Adrenal gland (tissue), 5 donors: ENCODE measurements around the gene CTU1.

ENCODE experiments used
- POLR2A ChIP-seq, 2 donors: fragments of 450-650 bp; IDR thresholded peaks; one replicate each; pipeline ENCODE4 v1.6.1; 2017; ENCODE audit warnings: antibody characterized with exemption in 2 of 2, mild to moderate bottlenecking in 2 of 2, moderate library complexity in 1 of 2
- TF ChIP-seq, protein P1 (sequence below), 6 experiments: fragments of 450-650 bp in 4 of 6; fragments of 200-600 bp in 2 of 6; sonication (generic) in 1 of 6; IDR thresholded peaks; 1 replicate in 5 of 6; 2 replicates in 1 of 6; pipeline versions ENCODE4 v1.5.1 to v1.8.0; 2016 to 2021; ENCODE audit warnings: antibody characterized with exemption in 6 of 6, mild to moderate bottlenecking in 2 of 6, moderate library complexity in 1 of 6
- donor health status: DM: no; HTN: no; CAD: no.

DNA sequence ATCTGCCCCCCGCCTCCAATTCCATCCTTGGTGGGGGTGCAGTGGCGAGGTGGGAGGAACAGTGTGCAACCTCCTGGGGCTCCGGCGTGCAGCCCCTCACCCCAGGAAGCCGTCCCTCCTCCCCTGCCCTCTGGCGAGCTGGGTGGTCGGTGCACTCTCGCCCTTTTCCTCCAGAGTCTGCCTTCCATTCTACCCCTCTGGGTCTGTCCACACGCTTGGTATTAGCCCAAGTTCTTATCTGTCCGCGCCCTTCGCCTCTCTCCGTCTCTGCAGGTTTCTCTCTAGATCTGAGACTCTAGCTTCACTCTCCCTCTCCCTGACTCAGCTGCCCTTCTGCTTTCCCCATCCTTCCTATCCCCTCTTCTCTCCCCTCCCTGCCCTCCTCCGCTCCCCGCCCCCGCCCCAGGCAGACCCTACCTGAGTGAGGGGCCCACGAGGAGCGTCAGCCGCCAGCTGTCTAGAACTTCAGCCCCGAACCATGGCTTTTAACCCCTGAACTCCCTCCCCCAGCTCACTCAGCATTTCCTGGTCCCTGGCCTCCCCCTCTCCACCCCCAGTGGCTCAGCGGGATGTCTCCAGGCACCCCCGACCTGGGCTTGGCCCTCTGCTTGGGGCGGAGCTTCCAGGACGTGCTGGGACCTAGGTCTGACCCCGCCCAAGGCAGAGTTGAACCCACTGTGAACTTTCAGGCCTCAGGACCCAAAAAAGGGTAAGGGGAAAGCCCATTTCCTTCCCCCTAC, 42.8 kb downstream of the CTU1 start:
- no peak for TF ChIP-seq POLR2A (IDR thresholded peaks at IDR 0.05)
- TF ChIP-seq, protein P1, sequence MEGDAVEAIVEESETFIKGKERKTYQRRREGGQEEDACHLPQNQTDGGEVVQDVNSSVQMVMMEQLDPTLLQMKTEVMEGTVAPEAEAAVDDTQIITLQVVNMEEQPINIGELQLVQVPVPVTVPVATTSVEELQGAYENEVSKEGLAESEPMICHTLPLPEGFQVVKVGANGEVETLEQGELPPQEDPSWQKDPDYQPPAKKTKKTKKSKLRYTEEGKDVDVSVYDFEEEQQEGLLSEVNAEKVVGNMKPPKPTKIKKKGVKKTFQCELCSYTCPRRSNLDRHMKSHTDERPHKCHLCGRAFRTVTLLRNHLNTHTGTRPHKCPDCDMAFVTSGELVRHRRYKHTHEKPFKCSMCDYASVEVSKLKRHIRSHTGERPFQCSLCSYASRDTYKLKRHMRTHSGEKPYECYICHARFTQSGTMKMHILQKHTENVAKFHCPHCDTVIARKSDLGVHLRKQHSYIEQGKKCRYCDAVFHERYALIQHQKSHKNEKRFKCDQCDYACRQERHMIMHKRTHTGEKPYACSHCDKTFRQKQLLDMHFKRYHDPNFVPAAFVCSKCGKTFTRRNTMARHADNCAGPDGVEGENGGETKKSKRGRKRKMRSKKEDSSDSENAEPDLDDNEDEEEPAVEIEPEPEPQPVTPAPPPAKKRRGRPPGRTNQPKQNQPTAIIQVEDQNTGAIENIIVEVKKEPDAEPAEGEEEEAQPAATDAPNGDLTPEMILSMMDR (IDR thresholded peaks at IDR 0.05) = no peak
